OCI-LY3 (cell line): ENCODE data around the gene RFX4.
A peak's percentile ranks its signal among the peaks of the same experiment; 100 is the strongest.

Experiments used
- H2AFZ ChIP-seq: fragments of 200-600, 300-600 bp; shearing (Covaris generic); 2 replicates; pipeline ENCODE4 v1.6.0; 2014; ENCODE audit warnings: antibody characterized with exemption, low read depth, low read length
- H3K27ac ChIP-seq: fragments of 200-600, 300-600 bp; sonication (generic); 2 replicates; pipeline ENCODE4 v1.5.1; 2014; ENCODE audit warnings: mild to moderate bottlenecking, low read length, moderate library complexity, mixed read lengths
- H3K27me3 ChIP-seq: fragments of 200-600, 300-600 bp; sonication (generic); 2 replicates; pipeline ENCODE4 v1.6.1; 2014; ENCODE audit warnings: low read depth, low read length, mixed read lengths
- H3K36me3 ChIP-seq: fragments of 200-600, 300-600 bp; sonication (generic); replicated peaks from 2 replicates; pipeline ENCODE3; 2014; ENCODE audit warnings: low read depth, low read length, mixed read lengths
- H3K4me1 ChIP-seq: fragments of 300-600, 200-600 bp; sonication (generic); 2 replicates; pipeline ENCODE4 v1.6.1; 2014; ENCODE audit warnings: low read length, mixed read lengths
- H3K4me2 ChIP-seq: fragments of 200-600, 300-600 bp; sonication (generic); 2 replicates; pipeline ENCODE4 v1.6.1; 2014; ENCODE audit warnings: low read length, mixed read lengths
- H3K4me3 ChIP-seq: fragments of 300-600, 200-600 bp; sonication (generic); 2 replicates; pipeline ENCODE4 v1.5.1; 2014; ENCODE audit warnings: antibody characterized with exemption, mild to moderate bottlenecking, low read length, moderate library complexity
- H3K79me2 ChIP-seq: fragments of 300-600, 200-600 bp; shearing (Covaris generic); 2 replicates; pipeline ENCODE4 v1.6.1; 2014; ENCODE audit warnings: mild to moderate bottlenecking, low read length, mixed read lengths
- H3K9ac ChIP-seq: fragments of 300-600, 200-600 bp; shearing (Covaris generic); 2 replicates; pipeline ENCODE4 v1.6.0; 2014; ENCODE audit warnings: mild to moderate bottlenecking, low read length, moderate library complexity
- H3K9me3 ChIP-seq: fragments of 200-600, 300-600 bp; shearing (Covaris generic); 2 replicates; pipeline ENCODE4 v1.6.1; 2014; ENCODE audit warnings: low read length, mixed read lengths; ENCODE audit not compliant: insufficient read depth
- H4K20me1 ChIP-seq: fragments of 200-600, 300-600 bp; sonication (generic); 2 replicates; pipeline ENCODE4 v1.6.1; 2016; ENCODE audit warnings: low read length, mixed read lengths; ENCODE audit not compliant: insufficient read depth
- CTCF ChIP-seq: fragments of 200-600, 300-600 bp; sonication (generic); IDR thresholded peaks from 2 replicates; pipeline ENCODE4 v1.5.1; 2014; ENCODE audit warnings: antibody characterized with exemption, low read length, low read depth
- EZH2phosphoT487 ChIP-seq: fragments of 200-600 bp; shearing (Covaris generic); IDR thresholded peaks from 2 replicates; pipeline ENCODE4 v1.6.1; 2018; ENCODE audit warnings: antibody characterized with exemption, mixed run types, low read depth

The RFX4 gene

GRCh38 chr12:106671840-106672239 lies 89.0 kb downstream of the RFX4 start:
- Histone ChIP-seq H4K20me1 (no peaks in the 10 kb centered on the region), H3K27ac (no peak overlapping the region), H3K27me3 (peaks cover 28% of the 10 kb centered on the region), H3K4me2 (peak overlapping the region; percentile 27), H3K36me3 (no peaks in the 10 kb centered on the region), H3K4me1 (peaks cover 15% of the 10 kb centered on the region), H3K9ac (no peak overlapping the region), H3K9me3 (no peaks in the 10 kb centered on the region), H3K79me2 (no peaks in the 10 kb centered on the region), H2AFZ (no peak overlapping the region), H3K4me3 (0 out of 2 replicates have a peak overlapping the region, but pooled peaks have one; percentile 14)
- TF ChIP-seq CTCF, result no peak
- TF ChIP-seq EZH2phosphoT487, result no peak

- H4K20me1 ChIP-seq, result no peaks in the 10 kb centered on the region
- H3K9ac ChIP-seq, result no peak overlapping the region
- no peaks in the 10 kb centered on the region for H3K36me3 ChIP-seq
- H3K9me3 ChIP-seq, result no peaks in the 10 kb centered on the region
- no peak overlapping the region for H3K4me2 ChIP-seq
- no peaks in the 10 kb centered on the region for H3K79me2 ChIP-seq
- peaks cover 23% of the 10 kb centered on the region for H3K27me3 ChIP-seq
- TF ChIP-seq EZH2phosphoT487 (no peak), CTCF (no peak)
- H3K4me3 ChIP-seq, result no peak overlapping the region
- H2AFZ ChIP-seq, result no peak overlapping the region
- H3K4me1 ChIP-seq, result peaks cover 15% of the 10 kb centered on the region
- H3K27ac ChIP-seq, result no peak overlapping the region
Measured at GRCh38 chr12:106672314-106673025, 89.7 kb downstream of the RFX4 start.

GRCh38 chr12:106673141-106673540 lies 90.3 kb downstream of the RFX4 start:
- Histone ChIP-seq H3K9ac (no peak overlapping the region), H2AFZ (no peak overlapping the region), H3K4me1 (peaks cover 15% of the 10 kb centered on the region), H3K36me3 (no peaks in the 10 kb centered on the region), H3K79me2 (no peaks in the 10 kb centered on the region), H3K4me3 (no peak overlapping the region), H3K4me2 (no peak overlapping the region), H3K9me3 (no peaks in the 10 kb centered on the region), H3K27me3 (peaks cover 22% of the 10 kb centered on the region), H4K20me1 (no peaks in the 10 kb centered on the region), H3K27ac (no peak overlapping the region)
- no peak for TF ChIP-seq CTCF
- no peak for TF ChIP-seq EZH2phosphoT487

GRCh38 chr12:106675651-106676435 lies 93.0 kb downstream of the RFX4 start:
- no peak overlapping the region for H3K27ac ChIP-seq
- H3K79me2 ChIP-seq, result no peaks in the 10 kb centered on the region
- peaks cover 14% of the 10 kb centered on the region for H3K4me1 ChIP-seq
- no peaks in the 10 kb centered on the region for H3K36me3 ChIP-seq
- no peaks in the 10 kb centered on the region for H3K9me3 ChIP-seq
- H4K20me1 ChIP-seq, result no peaks in the 10 kb centered on the region
- TF ChIP-seq EZH2phosphoT487 (no peak), CTCF (no peak)
- H2AFZ ChIP-seq, result no peak overlapping the region
- peaks cover 37% of the 10 kb centered on the region for H3K27me3 ChIP-seq
- H3K9ac ChIP-seq, result no peak overlapping the region
- H3K4me2 ChIP-seq, result no peak overlapping the region
- no peak overlapping the region for H3K4me3 ChIP-seq
